GM10266 (cell line): ENCODE measurements around the gene OSM.
"Not testable (repeated sequence)": the region's sequence is repeated elsewhere in the genome, so short reads cannot be mapped to it uniquely, and the experiment has no call there.

Source experiments
- DNase-seq: peaks from one replicate; pipeline ENCODE4 v3.0.0; 2012; ENCODE audit errors: extremely low spot score
- CTCF ChIP-seq: IDR thresholded peaks from 2 replicates; pipeline ENCODE4 v1.5.1; 2012; ENCODE audit warnings: mild to moderate bottlenecking, low read depth; ENCODE audit not compliant: control insufficient read depth, insufficient read depth; ENCODE audit errors: missing control alignments

OSM gene

GRCh38 chr22:30235687-30236170 is 30.9 kb downstream of the OSM start:
- no peak for TF ChIP-seq CTCF
- no peak for DNase-seq

- no peak for TF ChIP-seq CTCF
- DNase-seq, result no peak
Measured at GRCh38 chr22:30234786-30235470, 31.7 kb downstream of the OSM start.

- DNase-seq, result not testable (repeated sequence)
Measured at GRCh38 chr22:30234325-30234724, 32.3 kb downstream of the OSM start.

GRCh38 chr22:30233582-30233981 is 33.1 kb downstream of the OSM start:
- TF ChIP-seq CTCF, result no peak
- DNase-seq, result no peak

- DNase-seq, result no peak
- no peak for TF ChIP-seq CTCF
Measured at GRCh38 chr22:30232716-30233218, 33.9 kb downstream of the OSM start.

GRCh38 chr22:30230787-30231461 is 35.7 kb downstream of the OSM start:
- DNase-seq, result no peak

GRCh38 chr22:30230330-30230729 is 36.3 kb downstream of the OSM start:
- TF ChIP-seq CTCF, result no peak
- DNase-seq, result no peak

More at GRCh38 chr22:30230787-30231461, 35.7 kb downstream of the OSM start:
- no peak for TF ChIP-seq CTCF
